Left renal cortex interstitium (tissue), 4 donors: ENCODE measurements around the gene EHMT2. TPM values are rescaled to one million over a fixed set of nuclear protein-coding genes. Genes with fewer than 3 reads are reported as not detected.
"Not testable (repeated sequence)": the region's sequence is repeated elsewhere in the genome, so short reads cannot be mapped to it uniquely, and the experiment has no call there.

Experiments used
- DNase-seq, 4 donors: peaks; one replicate each; pipeline ENCODE4 v3.0.0-alpha.2; 2013; ENCODE audit warnings: low read depth in 4 of 4, low spot score in 2 of 4, missing footprints in 1 of 4
- polyA plus RNA-seq, 4 donors: library from polyadenylated mRNA; unstranded; fragments of 120-200 nt; gene quantifications; one replicate each; pipeline ENCODE4 v1.2.1, GENCODE V29; 2013; ENCODE audit not compliant: insufficient read length in 4 of 4

The EHMT2 gene
- polyA plus RNA-seq, 4 donors, result 65.6 to 111 (median 86.8) TPM

DNA sequence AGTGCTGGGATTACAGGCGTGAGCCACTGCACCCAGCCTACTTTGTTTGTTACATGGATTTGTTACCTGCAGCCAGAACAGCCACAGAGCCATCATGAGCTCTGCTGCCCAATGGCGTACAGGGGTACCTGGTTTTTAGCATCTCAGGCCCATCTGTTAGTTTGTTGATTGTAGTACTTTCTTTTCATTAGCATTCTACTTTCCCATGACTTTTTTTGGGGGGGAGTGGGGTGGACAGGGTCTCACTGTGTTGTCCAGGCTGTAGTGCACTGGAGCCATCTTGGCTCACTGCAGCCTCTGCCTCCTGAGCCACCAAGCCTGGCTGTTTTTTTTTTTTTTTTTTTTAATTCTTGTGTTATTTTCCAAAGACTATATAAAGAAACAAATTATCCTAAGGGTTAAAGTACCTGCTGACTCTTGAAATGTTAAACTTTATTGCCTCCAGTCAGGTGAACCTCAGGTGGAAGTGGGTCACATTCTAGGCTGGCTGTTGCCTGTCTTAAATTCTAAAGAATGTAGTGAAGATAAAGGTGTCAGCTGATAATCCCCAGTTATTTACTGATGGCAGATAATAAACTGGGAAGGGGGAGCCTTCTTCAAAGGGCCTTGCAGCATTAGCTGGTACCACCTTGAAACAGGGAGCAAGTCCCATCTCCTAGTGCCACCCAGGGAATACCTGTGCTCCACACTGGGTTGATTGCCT is 50.1 kb downstream of the EHMT2 start:
- DNase-seq, result no peak

DNA sequence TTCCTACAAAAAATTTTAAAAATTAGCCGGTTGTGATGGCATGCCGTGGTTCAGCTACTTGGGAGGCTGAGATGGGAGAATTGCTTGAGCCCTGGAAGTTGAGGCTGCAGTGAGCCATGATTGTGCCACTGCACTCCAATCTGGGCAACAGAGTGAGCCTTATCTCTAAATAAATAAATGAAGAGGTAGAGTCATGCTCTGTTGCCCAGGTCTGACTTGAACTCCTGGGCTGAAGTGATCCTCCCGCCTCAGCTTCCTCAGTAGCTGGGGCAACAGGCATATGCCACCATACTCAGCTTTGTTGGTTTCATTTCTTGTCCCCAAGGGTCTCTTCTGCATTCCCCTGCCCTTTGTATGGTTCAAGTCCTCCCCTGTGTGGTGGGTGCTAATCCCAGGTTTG is 53.0 kb downstream of the EHMT2 start:
- no peak for DNase-seq

DNA sequence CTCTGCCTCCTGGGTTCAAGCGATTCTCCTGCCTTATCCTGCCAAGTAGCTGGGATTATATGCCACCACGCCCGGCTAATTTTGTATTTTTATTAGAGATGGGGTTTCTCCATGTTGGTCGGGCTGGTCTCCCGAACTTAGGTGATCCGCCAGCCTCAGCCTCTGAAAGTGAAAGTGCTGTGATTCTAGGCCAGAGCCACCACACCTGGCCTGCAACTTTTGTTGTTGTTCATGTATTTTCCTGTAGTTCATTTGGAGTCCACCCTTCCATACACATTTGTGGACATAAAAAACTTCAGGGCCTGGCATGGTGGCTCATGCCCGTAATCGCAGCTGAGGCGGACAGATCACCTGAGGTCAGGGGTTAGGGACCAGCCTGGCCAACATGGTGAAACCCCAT is 55.4 kb downstream of the EHMT2 start:
- no peak for DNase-seq

DNA sequence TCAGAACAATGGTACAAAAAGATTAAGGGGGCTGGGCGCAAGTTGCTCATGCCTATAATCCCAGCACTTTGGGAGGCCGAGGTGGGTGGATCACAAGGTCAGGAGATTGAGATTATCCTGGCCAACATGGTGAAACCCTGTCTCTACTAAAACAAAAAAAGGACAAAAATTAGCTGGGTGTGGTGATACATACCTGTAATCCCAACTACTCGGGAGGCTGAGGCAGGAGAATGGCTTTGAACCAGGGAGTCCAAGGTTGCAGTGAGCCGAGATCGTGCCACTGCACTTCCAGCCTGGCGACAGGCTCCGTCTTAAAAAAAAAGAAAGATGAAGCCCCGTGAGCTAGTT is 57.7 kb downstream of the EHMT2 start:
- DNase-seq, result not testable (repeated sequence)

DNA sequence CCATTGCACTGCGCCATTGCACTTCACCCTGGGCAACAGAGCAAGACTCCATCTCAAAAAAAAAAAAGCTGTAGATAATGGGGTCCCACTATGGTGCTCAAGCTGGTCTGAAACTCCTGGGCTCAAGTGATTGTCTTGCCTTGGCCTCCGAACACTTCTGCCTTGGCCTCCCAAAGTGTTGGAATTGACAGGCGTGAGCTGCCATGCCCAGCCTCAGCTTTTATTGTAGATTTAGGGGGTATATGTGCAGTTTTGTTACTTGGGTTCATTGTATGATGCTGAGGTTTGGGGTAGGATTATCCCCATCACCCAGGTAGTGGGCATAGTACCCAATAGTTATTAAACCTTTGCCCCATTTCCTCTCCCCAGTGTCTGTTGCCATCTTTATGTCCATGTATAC is 58.5 kb downstream of the EHMT2 start:
- DNase-seq, result no peak

DNA sequence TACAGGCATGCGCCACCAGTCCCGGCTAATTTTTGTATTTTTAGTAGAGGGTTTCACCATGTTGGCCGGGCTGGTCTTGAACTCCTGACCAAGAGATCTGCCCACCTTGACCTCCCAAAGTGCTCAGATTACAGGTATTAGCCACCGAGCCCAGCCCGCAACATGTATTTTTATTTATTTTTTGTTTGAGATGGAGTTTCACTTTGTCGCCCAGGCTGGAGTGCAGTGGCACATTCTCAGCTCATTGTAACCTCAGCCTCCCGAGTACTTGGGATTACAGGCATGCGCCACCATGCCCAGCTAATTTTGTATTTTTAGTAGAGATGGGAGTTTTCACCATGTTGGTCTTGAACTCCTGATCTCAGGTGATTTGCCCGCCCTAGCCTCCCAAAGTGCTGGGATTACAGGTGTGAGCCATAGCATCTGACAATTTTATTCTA is 59.4 kb downstream of the EHMT2 start:
- DNase-seq, result not testable (repeated sequence)

DNA sequence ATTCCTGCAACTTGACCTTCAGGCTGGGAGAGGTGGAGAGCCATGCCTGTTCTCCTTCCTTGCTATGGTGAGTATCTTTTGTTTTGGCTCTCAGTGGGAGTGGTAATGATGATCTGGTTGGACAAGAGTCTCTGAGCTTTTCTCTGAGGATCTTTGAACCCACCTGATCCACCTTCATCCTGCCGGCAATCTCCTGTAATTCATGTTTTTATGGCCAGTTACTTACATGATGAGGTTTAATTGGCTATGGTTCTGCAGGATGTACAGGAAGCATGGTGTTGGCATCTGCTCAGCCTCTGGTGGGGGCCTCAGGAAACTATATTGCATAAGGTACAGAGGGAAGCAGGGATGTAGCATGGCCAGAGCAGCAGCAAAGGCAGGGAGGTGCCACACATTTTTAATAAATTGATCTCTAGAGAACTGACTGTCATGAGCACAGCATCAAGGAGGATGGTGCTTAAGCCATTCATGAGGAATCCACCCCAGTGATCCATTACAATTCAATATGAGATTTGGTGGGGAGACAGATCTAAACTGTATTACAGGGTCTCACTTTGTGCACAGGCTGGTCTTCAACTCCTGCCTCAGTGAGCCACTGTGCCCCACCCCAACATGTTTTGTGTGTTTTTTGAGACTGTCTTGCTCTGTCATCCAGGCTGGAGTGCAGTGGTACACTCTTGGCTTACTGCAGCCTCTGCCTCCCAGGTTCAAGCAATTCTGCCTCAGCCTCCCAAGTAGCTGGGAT is 60.0 kb downstream of the EHMT2 start:
- no peak for DNase-seq

DNA sequence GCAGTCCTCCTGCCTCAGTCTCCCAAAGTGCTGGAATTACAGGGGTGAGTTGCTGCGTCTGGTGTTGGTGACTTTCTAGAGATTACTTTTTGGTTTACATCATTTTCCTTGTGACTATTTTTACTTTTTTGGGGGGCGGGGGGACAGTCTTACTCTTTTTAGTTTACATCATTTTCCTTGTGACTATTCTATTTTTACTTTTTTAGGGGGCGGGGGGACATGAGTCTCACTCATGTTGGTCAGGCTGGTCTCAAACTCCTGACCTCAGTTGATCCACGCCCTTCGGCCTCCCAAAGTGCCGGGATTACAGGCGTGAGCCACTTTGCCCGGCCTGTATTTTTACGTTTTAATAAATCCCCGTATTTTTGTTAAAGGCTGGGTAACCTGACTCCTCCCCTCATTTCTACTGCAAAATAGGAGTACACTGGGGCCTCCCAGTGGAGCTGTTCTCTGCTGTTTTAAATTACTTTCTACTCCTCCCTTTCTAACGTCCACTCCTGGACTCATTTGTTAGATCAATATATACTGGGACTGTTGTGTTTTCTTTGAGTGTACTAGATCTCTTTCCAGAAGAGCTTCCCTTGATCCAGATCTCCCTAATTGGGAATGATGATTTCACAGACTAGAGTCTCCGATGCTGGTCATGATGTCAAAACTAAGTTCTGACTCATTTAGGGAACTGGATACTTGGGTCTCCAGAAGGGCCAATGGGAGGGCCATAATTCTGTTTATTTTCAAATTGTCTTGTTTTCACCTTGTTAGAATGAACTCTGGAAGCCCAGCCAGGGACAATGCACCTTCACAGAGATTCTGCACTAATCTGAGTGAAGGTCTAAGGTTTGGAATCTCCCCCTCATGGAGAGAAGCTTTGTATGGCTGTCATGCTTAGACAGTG is 60.8 kb downstream of the EHMT2 start:
- DNase-seq, result no peak

DNA sequence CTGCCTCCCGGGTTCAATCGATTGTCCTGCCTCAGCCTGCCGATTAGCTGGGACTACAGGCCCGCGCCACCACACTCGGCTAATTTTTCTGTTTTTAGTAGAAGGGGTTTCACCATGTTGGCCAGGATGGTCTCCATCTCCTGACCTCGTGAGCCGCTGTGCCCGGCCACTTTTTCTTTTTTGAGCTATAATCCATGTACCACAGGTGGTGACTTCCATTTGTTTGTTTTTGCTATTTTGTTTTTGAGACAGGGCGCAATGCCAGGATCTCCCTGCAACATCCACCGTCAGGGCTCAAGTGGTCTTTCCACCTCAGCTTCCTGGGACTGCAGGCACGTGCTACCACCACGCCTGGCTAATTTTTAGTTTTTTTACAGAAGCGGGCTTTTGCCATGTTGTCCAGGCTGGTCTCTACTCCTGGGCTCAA is 61.4 kb downstream of the EHMT2 start:
- DNase-seq, result no peak

DNA sequence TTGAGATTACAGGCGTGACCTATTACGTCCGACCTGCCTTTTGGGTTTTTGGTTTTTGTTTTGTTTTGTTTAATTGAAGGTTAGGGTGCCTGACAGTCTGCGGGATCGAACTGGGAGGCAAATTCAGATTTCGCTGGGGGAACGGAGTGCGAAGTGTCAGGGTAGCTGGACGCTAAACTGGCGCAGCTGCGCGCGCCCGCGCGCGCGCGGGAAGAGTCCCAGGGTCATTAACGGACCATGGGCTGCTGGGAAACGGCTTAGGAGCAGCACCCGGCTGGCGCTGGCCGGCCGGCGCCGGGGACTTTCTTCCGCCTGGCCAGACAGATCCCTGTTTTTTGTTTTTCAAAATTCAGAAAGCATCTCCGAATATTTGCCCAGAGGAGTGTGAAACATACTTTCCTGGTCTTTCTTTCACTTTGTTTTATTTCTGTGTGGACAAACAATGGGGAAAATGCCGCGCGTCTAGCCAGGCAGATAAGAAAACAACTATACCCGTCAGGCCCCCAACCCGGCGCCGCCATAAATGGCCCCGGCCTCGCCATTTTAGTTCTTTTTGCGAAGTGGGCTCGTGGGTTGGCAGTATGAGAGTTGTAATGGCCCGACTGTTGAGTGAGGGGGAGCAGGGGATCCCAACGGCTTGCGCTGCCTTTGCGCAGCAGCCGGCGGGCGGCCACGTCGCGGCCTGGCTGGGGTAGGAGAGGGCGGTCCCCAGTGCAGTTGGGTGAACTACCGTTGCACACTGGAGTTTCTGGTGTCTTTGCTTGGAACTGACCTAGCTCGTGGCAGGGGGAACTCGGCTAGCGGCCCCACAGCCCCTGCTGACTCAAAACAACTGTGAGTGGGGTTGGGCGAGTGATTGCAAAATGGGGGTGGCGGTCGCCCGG is 62.9 kb downstream of the EHMT2 start:
- peak; percentile 89 to 94 (median 91) for DNase-seq

DNA sequence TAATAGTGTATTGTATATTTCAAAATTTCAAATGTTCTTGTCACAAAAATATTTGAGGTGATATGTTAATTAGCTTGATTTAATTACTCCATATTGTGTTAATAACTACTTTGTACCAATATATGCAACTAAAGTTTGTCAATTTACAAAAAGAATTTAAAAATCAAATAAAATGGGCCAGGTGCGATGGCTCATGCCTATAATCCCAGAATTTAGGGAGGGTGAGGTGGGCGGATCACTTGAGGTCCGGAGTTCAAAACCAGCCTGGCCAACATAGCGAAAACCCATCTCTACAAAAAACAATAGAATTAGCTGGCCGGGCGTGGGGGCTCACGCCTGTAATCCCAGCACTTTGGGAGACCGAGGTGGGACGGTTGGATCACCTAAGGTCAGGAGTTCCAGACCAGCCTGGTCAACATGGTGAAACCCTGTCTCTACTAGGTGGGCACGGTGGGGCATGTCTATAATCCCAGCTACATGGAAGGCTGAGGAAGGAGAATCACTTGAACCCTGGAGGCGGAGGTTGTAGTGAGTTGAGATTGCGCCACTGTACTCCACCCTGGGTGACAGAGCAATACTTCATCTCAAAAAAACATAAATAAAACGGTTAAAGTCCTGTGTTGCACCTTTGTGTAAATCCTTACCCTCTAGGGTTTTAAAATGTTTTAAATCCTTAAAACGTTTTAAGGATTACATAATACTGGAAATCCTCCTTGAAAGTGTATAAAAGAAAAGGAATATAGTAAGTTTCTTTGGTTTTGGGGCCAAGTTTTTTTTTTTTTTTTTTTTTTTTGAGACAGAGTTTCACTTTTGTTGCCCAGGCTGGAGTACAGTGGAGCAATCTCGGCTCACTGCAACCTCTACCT is 65.9 kb downstream of the EHMT2 start:
- DNase-seq, result no peak

DNA sequence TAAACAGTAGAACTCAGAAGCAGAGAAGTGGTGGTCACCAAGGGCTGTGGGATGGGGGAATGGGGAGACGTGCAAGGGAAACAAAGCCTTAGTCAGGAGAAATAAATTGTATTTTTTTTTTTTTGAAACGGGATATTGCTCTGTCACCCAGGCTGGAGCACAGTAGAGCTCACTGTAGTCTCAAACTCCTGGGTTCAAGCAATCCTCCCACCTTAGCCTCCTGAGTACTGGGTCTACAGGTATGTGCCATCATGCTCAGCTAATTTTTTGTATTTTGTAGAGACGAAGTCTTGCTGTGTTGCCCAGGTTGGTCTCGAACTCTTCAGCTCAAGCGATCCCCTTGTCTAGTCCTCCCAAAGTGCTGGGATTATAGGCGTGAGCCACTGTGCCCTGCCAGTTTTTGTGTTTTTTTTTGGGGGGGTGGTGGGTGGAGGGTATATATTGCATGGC is 66.6 kb downstream of the EHMT2 start:
- no peak for DNase-seq

Other genes starting within 250 kb of the EHMT2 start
- 100 to 1,000 TPM; 218 to 274 (median 261) TPM for gene BAG6, start 245.0 kb downstream of the EHMT2 start, polyA plus RNA-seq
- gene APOM, start 241.8 kb downstream of the EHMT2 start, polyA plus RNA-seq, result 100 to 1,000 TPM in 3 of 4 donors, 10 to 100 TPM in 1; 89.9 to 124 (median 104) TPM
- 10 to 100 TPM; 17.9 to 24.3 (median 21.4) TPM for gene C6orf47, start 236.9 kb downstream of the EHMT2 start, polyA plus RNA-seq
- gene GPANK1, start 232.7 kb downstream of the EHMT2 start, polyA plus RNA-seq, result 10 to 100 TPM; 25.2 to 33.9 (median 29.5) TPM
- gene CSNK2B, start 231.6 kb downstream of the EHMT2 start, polyA plus RNA-seq, result 100 to 1,000 TPM; 224 to 234 (median 228) TPM
- 10 to 100 TPM in 3 of 4 donors, 1 to 10 TPM in 1; 9.0 to 37.0 (median 19.2) TPM for gene LY6G5B, start 227.7 kb downstream of the EHMT2 start, polyA plus RNA-seq
- 1 to 10 TPM; 2.4 to 5.6 (median 3.0) TPM for gene LY6G5C, start 216.6 kb downstream of the EHMT2 start, polyA plus RNA-seq
- gene ABHD16A, start 194.4 kb downstream of the EHMT2 start, polyA plus RNA-seq, result 10 to 100 TPM; 54.3 to 74.8 (median 61.5) TPM
- under 1 TPM; 0.21 to 0.81 (median 0.57) TPM for gene LY6G6F, start 190.8 kb downstream of the EHMT2 start, polyA plus RNA-seq
- under 1 TPM in 1 of 4 donors, not detected in 3; 0.65 TPM for gene LY6G6D, start 182.3 kb downstream of the EHMT2 start, polyA plus RNA-seq
- gene LY6G6C, start 176.0 kb downstream of the EHMT2 start, polyA plus RNA-seq, result 1 to 10 TPM in 1 of 4 donors, under 1 TPM in 2, not detected in 1; 0.32 to 1.4 (median 0.47) TPM
- 1 to 10 TPM in 3 of 4 donors, under 1 TPM in 1; 0.72 to 2.4 (median 1.5) TPM for gene MPIG6B, start 174.3 kb downstream of the EHMT2 start, polyA plus RNA-seq
- gene DDAH2, start 168.4 kb downstream of the EHMT2 start, polyA plus RNA-seq, result 100 to 1,000 TPM; 163 to 243 (median 200) TPM
- gene CLIC1, start 161.2 kb downstream of the EHMT2 start, polyA plus RNA-seq, result 100 to 1,000 TPM; 251 to 323 (median 297) TPM
- 10 to 100 TPM; 13.1 to 58.4 (median 30.9) TPM for gene MSH5, start 157.7 kb downstream of the EHMT2 start, polyA plus RNA-seq
- gene SAPCD1, start 135.0 kb downstream of the EHMT2 start, polyA plus RNA-seq, result 10 to 100 TPM in 2 of 4 donors, 1 to 10 TPM in 2; 4.2 to 12.9 (median 7.3) TPM
- 10 to 100 TPM in 2 of 4 donors, 1 to 10 TPM in 2; 8.1 to 10.7 (median 9.6) TPM for gene VWA7, start 120.4 kb downstream of the EHMT2 start, polyA plus RNA-seq
- 10 to 100 TPM; 51.9 to 64.8 (median 55.2) TPM for gene VARS1, start 101.9 kb downstream of the EHMT2 start, polyA plus RNA-seq
- gene LSM2, start 90.7 kb downstream of the EHMT2 start, polyA plus RNA-seq, result 10 to 100 TPM; 80.4 to 88.0 (median 84.9) TPM
- gene HSPA1L, start 82.4 kb downstream of the EHMT2 start, polyA plus RNA-seq, result 1 to 10 TPM; 3.6 to 4.2 (median 3.8) TPM
- 100 to 1,000 TPM in 3 of 4 donors, 10 to 100 TPM in 1; 92.5 to 123 (median 116) TPM for gene HSPA1A, start 82.2 kb downstream of the EHMT2 start, polyA plus RNA-seq
- 100 to 1,000 TPM; 128 to 169 (median 155) TPM for gene HSPA1B, start 70.0 kb downstream of the EHMT2 start, polyA plus RNA-seq
- 10 to 100 TPM; 72.1 to 78.2 (median 75.1) TPM for gene NEU1, start 34.9 kb downstream of the EHMT2 start, polyA plus RNA-seq
- 10 to 100 TPM; 37.2 to 57.4 (median 46.1) TPM for gene SLC44A4, start 18.7 kb downstream of the EHMT2 start, polyA plus RNA-seq
- 10 to 100 TPM; 22.4 to 35.3 (median 26.9) TPM for gene ZBTB12, start 4.4 kb upstream of the EHMT2 start, polyA plus RNA-seq
- 1 to 10 TPM; 3.1 to 4.1 (median 3.7) TPM for gene C2, start 30.0 kb upstream of the EHMT2 start, polyA plus RNA-seq
- 10 to 100 TPM in 1 of 4 donors, 1 to 10 TPM in 3; 6.5 to 22.2 (median 7.1) TPM for gene CFB, start 48.4 kb upstream of the EHMT2 start, polyA plus RNA-seq
- 100 to 1,000 TPM in 1 of 4 donors, 10 to 100 TPM in 3; 88.5 to 105 (median 91.7) TPM for gene NELFE, start 61.3 kb upstream of the EHMT2 start, polyA plus RNA-seq
- 10 to 100 TPM; 36.4 to 56.9 (median 45.8) TPM for gene SKIC2, start 61.5 kb upstream of the EHMT2 start, polyA plus RNA-seq
- gene DXO, start 74.4 kb upstream of the EHMT2 start, polyA plus RNA-seq, result 10 to 100 TPM; 22.9 to 42.2 (median 32.9) TPM
- gene C4A, start 84.4 kb upstream of the EHMT2 start, polyA plus RNA-seq, result 10 to 100 TPM; 11.9 to 24.1 (median 15.8) TPM
- 10 to 100 TPM; 10.7 to 24.8 (median 17.0) TPM for gene C4B, start 117.1 kb upstream of the EHMT2 start, polyA plus RNA-seq
- 1 to 10 TPM in 2 of 4 donors, under 1 TPM in 2; 0.61 to 1.4 (median 1.1) TPM for gene CYP21A2, start 140.7 kb upstream of the EHMT2 start, polyA plus RNA-seq
- gene TNXB, start 211.6 kb upstream of the EHMT2 start, polyA plus RNA-seq, result 1 to 10 TPM; 2.7 to 4.9 (median 4.9) TPM
- gene ATF6B, start 230.5 kb upstream of the EHMT2 start, polyA plus RNA-seq, result 100 to 1,000 TPM in 1 of 4 donors, 10 to 100 TPM in 3; 88.4 to 123 (median 95.4) TPM
- gene FKBPL, start 232.6 kb upstream of the EHMT2 start, polyA plus RNA-seq, result 1 to 10 TPM; 6.3 to 9.6 (median 7.7) TPM